ENCODE results near the gene SIN3B. TPM values are rescaled to one million over a fixed set of nuclear protein-coding genes. Genes with fewer than 3 reads are reported as not detected.

The SIN3B gene
- total RNA-seq, 1 donor from 2014 or later: 89.6 TPM

GRCh38 chr19:16837035-16837362 lies 7.8 kb downstream of the SIN3B start:
- Mint-ChIP-seq H3K4me1 (ENCODE audit: low read depth) (no peaks in the 10 kb centered on the region), H3K4me3 (ENCODE audit: low read depth) (no peak overlapping the region), H3K27me3 (no peaks in the 10 kb centered on the region), H3K9me3 (ENCODE audit: low read depth) (no peaks in the 10 kb centered on the region), H3K36me3 (ENCODE audit: insufficient read depth) (peaks cover 16% of the 10 kb centered on the region), H3K27ac (no peak overlapping the region)
- DNase-seq (ENCODE audit: low spot score, unreplicated experiment): no peak
- TF ChIP-seq, protein P1, sequence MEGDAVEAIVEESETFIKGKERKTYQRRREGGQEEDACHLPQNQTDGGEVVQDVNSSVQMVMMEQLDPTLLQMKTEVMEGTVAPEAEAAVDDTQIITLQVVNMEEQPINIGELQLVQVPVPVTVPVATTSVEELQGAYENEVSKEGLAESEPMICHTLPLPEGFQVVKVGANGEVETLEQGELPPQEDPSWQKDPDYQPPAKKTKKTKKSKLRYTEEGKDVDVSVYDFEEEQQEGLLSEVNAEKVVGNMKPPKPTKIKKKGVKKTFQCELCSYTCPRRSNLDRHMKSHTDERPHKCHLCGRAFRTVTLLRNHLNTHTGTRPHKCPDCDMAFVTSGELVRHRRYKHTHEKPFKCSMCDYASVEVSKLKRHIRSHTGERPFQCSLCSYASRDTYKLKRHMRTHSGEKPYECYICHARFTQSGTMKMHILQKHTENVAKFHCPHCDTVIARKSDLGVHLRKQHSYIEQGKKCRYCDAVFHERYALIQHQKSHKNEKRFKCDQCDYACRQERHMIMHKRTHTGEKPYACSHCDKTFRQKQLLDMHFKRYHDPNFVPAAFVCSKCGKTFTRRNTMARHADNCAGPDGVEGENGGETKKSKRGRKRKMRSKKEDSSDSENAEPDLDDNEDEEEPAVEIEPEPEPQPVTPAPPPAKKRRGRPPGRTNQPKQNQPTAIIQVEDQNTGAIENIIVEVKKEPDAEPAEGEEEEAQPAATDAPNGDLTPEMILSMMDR (IDR thresholded peaks at IDR 0.05; ENCODE audit: unreplicated experiment): no peak

GRCh38 chr19:16841391-16841926 lies 12.3 kb downstream of the SIN3B start:
- no peaks in the 10 kb centered on the region for H3K4me1 Mint-ChIP-seq (ENCODE audit: low read depth)

DNA sequence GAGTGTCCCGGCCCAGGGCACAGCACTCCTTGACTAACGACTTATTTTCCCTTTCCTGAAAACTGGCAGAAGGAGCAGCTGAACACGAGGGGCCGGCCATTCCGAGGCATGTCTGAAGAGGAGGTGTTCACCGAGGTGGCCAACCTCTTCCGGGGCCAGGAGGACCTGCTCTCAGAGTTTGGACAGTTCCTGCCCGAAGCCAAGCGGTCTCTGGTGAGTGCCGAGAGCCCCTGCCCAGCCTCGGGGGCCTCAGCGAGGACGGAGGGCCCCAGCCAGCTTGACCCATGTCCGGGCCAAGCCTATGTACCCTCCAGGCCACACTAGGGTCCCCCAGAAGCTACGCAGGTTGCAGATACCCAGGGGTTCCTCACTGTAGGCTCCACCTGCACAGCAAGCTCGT lies 17.7 kb downstream of the SIN3B start:
- Mint-ChIP-seq H3K27ac (no peak overlapping the region), H3K9me3 (ENCODE audit: low read depth) (no peaks in the 10 kb centered on the region), H3K36me3 (ENCODE audit: insufficient read depth) (peaks cover 29% of the 10 kb centered on the region), H3K4me1 (ENCODE audit: low read depth) (no peaks in the 10 kb centered on the region), H3K4me3 (ENCODE audit: low read depth) (no peak overlapping the region), H3K27me3 (no peaks in the 10 kb centered on the region)
- TF ChIP-seq, protein P1 (IDR thresholded peaks at IDR 0.05; ENCODE audit: unreplicated experiment): no peak
- no peak for DNase-seq (ENCODE audit: low spot score, unreplicated experiment)

More at GRCh38 chr19:16841391-16841926, 12.3 kb downstream of the SIN3B start:
- Mint-ChIP-seq H3K36me3 (ENCODE audit: insufficient read depth) (peaks cover 16% of the 10 kb centered on the region), H3K27ac (no peak overlapping the region), H3K27me3 (no peaks in the 10 kb centered on the region), H3K4me3 (ENCODE audit: low read depth) (no peak overlapping the region), H3K9me3 (ENCODE audit: low read depth) (no peaks in the 10 kb centered on the region)
- no peak for DNase-seq (ENCODE audit: low spot score, unreplicated experiment)
- TF ChIP-seq, protein P1 (IDR thresholded peaks at IDR 0.05; ENCODE audit: unreplicated experiment): no peak

DNA sequence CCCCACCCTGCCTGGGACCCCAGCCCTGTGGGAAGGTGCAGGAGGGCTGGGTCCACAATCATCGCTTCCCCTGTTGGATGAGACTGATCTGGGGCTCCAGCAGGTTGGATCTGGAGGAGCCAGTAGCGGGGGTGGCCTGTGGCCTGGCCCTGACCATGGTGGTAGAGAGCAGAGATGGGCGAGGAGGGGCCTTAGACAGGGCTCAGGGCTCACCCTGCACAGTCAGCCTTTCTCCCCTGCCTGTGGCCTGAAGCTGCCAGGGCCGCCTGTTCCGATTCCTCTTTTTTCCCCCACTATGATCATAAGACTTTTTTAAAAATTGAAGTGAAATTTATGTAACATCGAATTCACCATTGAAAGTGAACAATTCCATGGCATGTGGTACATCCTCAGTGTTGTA lies 18.2 kb downstream of the SIN3B start:
- Mint-ChIP-seq H3K4me3 (ENCODE audit: low read depth) (no peak overlapping the region), H3K27me3 (no peaks in the 10 kb centered on the region), H3K4me1 (ENCODE audit: low read depth) (no peaks in the 10 kb centered on the region), H3K9me3 (ENCODE audit: low read depth) (no peaks in the 10 kb centered on the region), H3K27ac (no peak overlapping the region), H3K36me3 (ENCODE audit: insufficient read depth) (peaks cover 29% of the 10 kb centered on the region)
- no peak for DNase-seq (ENCODE audit: low spot score, unreplicated experiment)
- TF ChIP-seq, protein P1 (IDR thresholded peaks at IDR 0.05; ENCODE audit: unreplicated experiment): no peak

DNA sequence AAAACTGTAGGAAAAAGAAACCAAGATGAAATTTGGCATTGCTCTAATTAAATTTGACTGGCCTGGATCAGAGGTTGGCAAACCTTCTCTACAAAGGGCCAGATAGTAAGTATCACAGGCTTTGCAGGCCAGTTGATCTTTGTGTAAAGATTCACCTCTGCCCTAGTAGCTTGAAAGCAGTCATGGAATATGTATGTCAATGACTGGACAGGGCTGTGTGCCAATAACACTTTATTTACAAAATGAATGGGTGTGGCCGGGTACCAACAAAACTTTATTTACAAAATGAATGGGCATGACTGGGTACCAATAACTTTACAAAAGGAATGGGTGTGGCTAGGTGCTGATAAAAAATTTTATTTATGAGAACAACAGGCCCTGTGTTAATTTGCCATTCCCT lies 20.0 kb downstream of the SIN3B start:
- Mint-ChIP-seq H3K27me3 (no peaks in the 10 kb centered on the region), H3K36me3 (ENCODE audit: insufficient read depth) (peaks cover 27% of the 10 kb centered on the region), H3K4me1 (ENCODE audit: low read depth) (no peaks in the 10 kb centered on the region), H3K4me3 (ENCODE audit: low read depth) (no peak overlapping the region), H3K27ac (no peak overlapping the region), H3K9me3 (ENCODE audit: low read depth) (no peaks in the 10 kb centered on the region)
- no peak for DNase-seq (ENCODE audit: low spot score, unreplicated experiment)
- TF ChIP-seq, protein P1 (IDR thresholded peaks at IDR 0.05; ENCODE audit: unreplicated experiment): no peak
